Uterus (tissue), 4 donors: Measurements from ENCODE around the gene FAM210B. TPM values are rescaled to one million over a fixed set of nuclear protein-coding genes. Genes with fewer than 3 reads are reported as not detected.
"Not testable (repeated sequence)": the region's sequence is repeated elsewhere in the genome, so short reads cannot be mapped to it uniquely, and the experiment has no call there.

ENCODE experiments used
- DNase-seq, 2 donors: peaks; one replicate each; pipeline ENCODE4 v3.0.0-alpha.2; 2019 to 2020
- H3K27ac ChIP-seq, 2 donors: fragments of 200-600 bp; sonication (generic); 1 replicate in 1 of 2; 2 replicates in 1 of 2; pipeline ENCODE4 v1.5.1; 2016 to 2018
- H3K27me3 ChIP-seq, 2 donors: fragments of 200-600 bp; sonication (generic); one replicate each; pipeline ENCODE4 v1.5.1; 2018 to 2019; ENCODE audit warnings: control low read depth in 1 of 2
- H3K36me3 ChIP-seq, 2 donors: fragments of 200-600 bp; sonication (generic); one replicate each; pipeline ENCODE4 v1.5.1; 2019; ENCODE audit warnings: control low read depth in 1 of 2
- H3K4me1 ChIP-seq, 2 donors: fragments of 200-600 bp; sonication (generic); one replicate each; pipeline ENCODE4 v1.5.1; 2018 to 2019; ENCODE audit warnings: control low read depth in 1 of 2
- H3K4me3 ChIP-seq, 2 donors: fragments of 200-600 bp; sonication (generic); 1 replicate in 1 of 2; 2 replicates in 1 of 2; pipeline ENCODE4 v1.5.1; 2018 to 2019; ENCODE audit warnings: mild to moderate bottlenecking in 1 of 2
- H3K9me3 ChIP-seq, 2 donors: fragments of 200-600 bp; sonication (generic); one replicate each; pipeline ENCODE4 v1.5.1; 2019; ENCODE audit warnings: control low read depth in 1 of 2
- POLR2A ChIP-seq, 2 donors: fragments of 450-650 bp; IDR thresholded peaks; one replicate each; pipeline ENCODE4 v1.6.1; 2016; ENCODE audit warnings: antibody characterized with exemption in 2 of 2, mild to moderate bottlenecking in 1 of 2, moderate library complexity in 1 of 2
- intact Hi-C: fragments of 100-400 bp; cut with DNase I; formaldehyde crosslinking; loops from one replicate; pipeline ENCODE4 v1.15.1; 2023; ENCODE audit warnings: low total_unique reads
- total RNA-seq, 4 donors: library from RNA; depleted of rRNA in 3 of 4; stranded (reverse); fragments of >200 nt in 3 of 4; gene quantifications; one replicate each; pipeline versions ENCODE4 v1.1.0 to v1.2.4, GENCODE V29; 2014 to 2023
- TF ChIP-seq, protein P1 (sequence below), 4 experiments: fragments of 200-600 bp in 2 of 4; fragments of 450-650 bp in 2 of 4; sonication (generic) in 2 of 4; IDR thresholded peaks; one replicate each; pipeline ENCODE4 v1.5.1; 2016 to 2019; ENCODE audit warnings: antibody characterized with exemption in 4 of 4, mild to moderate bottlenecking in 2 of 4, moderate library complexity in 1 of 4
- donor health status: DM: yes; HTN: yes; CAD: no.

FAM210B gene
- total RNA-seq, 4 donors from 2014 or later, result 28.2 to 46.5 (median 37.4) TPM

DNA sequence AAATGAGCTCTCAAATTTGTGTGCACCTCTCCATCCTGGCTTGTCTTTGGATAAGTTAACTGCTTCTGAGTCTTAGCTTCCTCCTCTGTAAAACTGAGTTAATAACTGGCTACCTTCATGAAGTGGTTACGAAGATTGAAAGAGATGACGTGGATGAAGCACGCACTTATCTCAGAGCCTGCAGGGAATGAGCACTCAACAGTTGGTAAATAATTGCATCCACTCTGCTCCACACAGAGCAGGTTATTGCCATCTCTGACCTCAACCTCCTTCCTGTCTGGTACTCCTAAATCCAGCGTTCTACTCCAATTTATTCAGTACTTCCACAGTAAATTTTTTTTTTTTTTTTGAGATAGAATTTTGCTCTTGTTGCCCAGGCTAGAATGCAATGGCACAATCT, 26.4 kb downstream of the FAM210B start:
- no peaks in the 10 kb centered on the region for H3K4me1 ChIP-seq
- H3K27ac ChIP-seq, result no peak overlapping the region
- DNase-seq, result no peak
- intact Hi-C loops, result no loop called here
- no peaks in the 10 kb centered on the region for H3K27me3 ChIP-seq
- TF ChIP-seq, protein P1, sequence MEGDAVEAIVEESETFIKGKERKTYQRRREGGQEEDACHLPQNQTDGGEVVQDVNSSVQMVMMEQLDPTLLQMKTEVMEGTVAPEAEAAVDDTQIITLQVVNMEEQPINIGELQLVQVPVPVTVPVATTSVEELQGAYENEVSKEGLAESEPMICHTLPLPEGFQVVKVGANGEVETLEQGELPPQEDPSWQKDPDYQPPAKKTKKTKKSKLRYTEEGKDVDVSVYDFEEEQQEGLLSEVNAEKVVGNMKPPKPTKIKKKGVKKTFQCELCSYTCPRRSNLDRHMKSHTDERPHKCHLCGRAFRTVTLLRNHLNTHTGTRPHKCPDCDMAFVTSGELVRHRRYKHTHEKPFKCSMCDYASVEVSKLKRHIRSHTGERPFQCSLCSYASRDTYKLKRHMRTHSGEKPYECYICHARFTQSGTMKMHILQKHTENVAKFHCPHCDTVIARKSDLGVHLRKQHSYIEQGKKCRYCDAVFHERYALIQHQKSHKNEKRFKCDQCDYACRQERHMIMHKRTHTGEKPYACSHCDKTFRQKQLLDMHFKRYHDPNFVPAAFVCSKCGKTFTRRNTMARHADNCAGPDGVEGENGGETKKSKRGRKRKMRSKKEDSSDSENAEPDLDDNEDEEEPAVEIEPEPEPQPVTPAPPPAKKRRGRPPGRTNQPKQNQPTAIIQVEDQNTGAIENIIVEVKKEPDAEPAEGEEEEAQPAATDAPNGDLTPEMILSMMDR (IDR thresholded peaks at IDR 0.05), result no peak
- no peak for TF ChIP-seq POLR2A (IDR thresholded peaks at IDR 0.05)
- H3K36me3 ChIP-seq, result no peaks in the 10 kb centered on the region
- H3K9me3 ChIP-seq, result no peaks in the 10 kb centered on the region
- H3K4me3 ChIP-seq, result no peak overlapping the region

GRCh38 chr20:56386219-56386618, 27.4 kb downstream of the FAM210B start:
- Histone ChIP-seq H3K27me3 (no peaks in the 10 kb centered on the region), H3K4me3 (no peak overlapping the region), H3K9me3 (no peaks in the 10 kb centered on the region), H3K27ac (no peak overlapping the region), H3K4me1 (no peaks in the 10 kb centered on the region), H3K36me3 (no peaks in the 10 kb centered on the region)
- intact Hi-C loops, result no loop called here
- TF ChIP-seq, protein P1 (IDR thresholded peaks at IDR 0.05), result no peak
- TF ChIP-seq POLR2A (IDR thresholded peaks at IDR 0.05), result no peak
- DNase-seq, result no peak

DNA sequence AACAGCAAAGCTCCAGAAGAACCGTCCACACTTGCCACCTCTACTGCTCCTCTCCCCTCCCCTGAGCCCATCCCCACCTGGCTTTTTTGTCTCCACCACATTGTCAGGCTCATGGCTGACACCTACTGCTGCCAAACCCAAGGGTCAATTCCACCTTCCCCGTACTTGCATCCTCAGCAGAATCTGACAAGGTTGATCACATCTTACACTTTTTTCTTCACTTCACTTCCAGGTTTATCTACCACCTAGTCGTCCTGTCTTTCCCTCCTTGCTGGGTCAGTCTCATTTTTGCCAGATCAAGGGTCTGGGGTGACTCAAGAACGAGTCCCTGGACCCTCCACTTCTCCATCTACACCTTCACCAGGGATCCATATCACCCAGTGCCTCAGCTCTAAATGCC, 30.1 kb downstream of the FAM210B start:
- no peaks in the 10 kb centered on the region for H3K9me3 ChIP-seq
- no peak for DNase-seq
- no peaks in the 10 kb centered on the region for H3K4me1 ChIP-seq
- H3K36me3 ChIP-seq, result no peaks in the 10 kb centered on the region
- intact Hi-C loops, result no loop called here
- no peaks in the 10 kb centered on the region for H3K27me3 ChIP-seq
- no peak overlapping the region for H3K27ac ChIP-seq
- H3K4me3 ChIP-seq, result no peak overlapping the region
- TF ChIP-seq, protein P1 (IDR thresholded peaks at IDR 0.05), result no peak
- no peak for TF ChIP-seq POLR2A (IDR thresholded peaks at IDR 0.05)

DNA sequence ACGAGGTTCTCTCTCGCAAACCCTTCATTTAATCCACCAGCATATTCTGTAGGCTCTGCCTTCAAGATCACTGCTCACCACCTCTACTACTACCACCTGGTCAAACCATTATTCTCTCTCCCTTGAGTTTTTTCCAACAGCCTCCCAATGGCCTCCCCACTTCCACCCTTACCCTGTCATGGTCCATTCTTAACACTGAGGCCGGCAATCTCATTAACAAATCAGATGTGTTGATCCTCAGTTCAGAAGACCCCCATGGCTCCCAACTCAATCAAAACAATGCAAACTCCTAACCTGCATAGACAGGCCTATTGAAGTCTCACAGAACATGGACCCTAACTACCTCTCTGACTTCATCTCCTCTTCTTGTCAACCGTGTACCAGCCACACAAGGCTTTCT, 31.0 kb downstream of the FAM210B start:
- no peak for TF ChIP-seq POLR2A (IDR thresholded peaks at IDR 0.05)
- TF ChIP-seq, protein P1 (IDR thresholded peaks at IDR 0.05), result no peak
- DNase-seq, result no peak
- H3K27ac ChIP-seq, result no peak overlapping the region
- H3K4me1 ChIP-seq, result no peaks in the 10 kb centered on the region
- H3K27me3 ChIP-seq, result no peaks in the 10 kb centered on the region
- no peak overlapping the region for H3K4me3 ChIP-seq
- intact Hi-C loops, result no loop called here
- no peaks in the 10 kb centered on the region for H3K9me3 ChIP-seq
- H3K36me3 ChIP-seq, result no peaks in the 10 kb centered on the region

- intact Hi-C loops, H3K27me3 ChIP-seq, DNase-seq, H3K36me3 ChIP-seq, H3K4me3 ChIP-seq, H3K27ac ChIP-seq, H3K4me1 ChIP-seq, H3K9me3 ChIP-seq: not testable (repeated sequence)
These were observed 31.6 kb downstream of the FAM210B start for GRCh38 chr20:56390396-56390795.

GRCh38 chr20:56391037-56391436, 32.3 kb downstream of the FAM210B start:
- Histone ChIP-seq H3K27ac (no peak overlapping the region), H3K9me3 (no peaks in the 10 kb centered on the region), H3K4me1 (no peaks in the 10 kb centered on the region), H3K27me3 (no peaks in the 10 kb centered on the region), H3K4me3 (no peak overlapping the region), H3K36me3 (no peaks in the 10 kb centered on the region)
- TF ChIP-seq, protein P1 (IDR thresholded peaks at IDR 0.05), result no peak
- TF ChIP-seq POLR2A (IDR thresholded peaks at IDR 0.05), result no peak
- DNase-seq, result no peak
- intact Hi-C loops, result no loop called here
